OCI-LY7 (cell line): Measurements from ENCODE around the gene CTPS2.

ENCODE experiments used
- EZH2phosphoT487 ChIP-seq: fragments of 200-600 bp; sonication (generic); IDR thresholded peaks from 2 replicates; pipeline ENCODE4 v1.6.1; 2018; ENCODE audit warnings: low read depth, borderline replicate concordance, mild to moderate bottlenecking, mixed run types, antibody characterized with exemption, low read length, moderate library complexity, mixed read lengths
- TF ChIP-seq, protein P1 (sequence below): fragments of 200-600 bp; sonication (generic); conservative IDR thresholded peaks from 2 replicates; pipeline ENCODE4 v1.5.1; 2014; ENCODE audit warnings: mild to moderate bottlenecking, antibody characterized with exemption, low read length, moderate library complexity, mixed read lengths

DNA sequence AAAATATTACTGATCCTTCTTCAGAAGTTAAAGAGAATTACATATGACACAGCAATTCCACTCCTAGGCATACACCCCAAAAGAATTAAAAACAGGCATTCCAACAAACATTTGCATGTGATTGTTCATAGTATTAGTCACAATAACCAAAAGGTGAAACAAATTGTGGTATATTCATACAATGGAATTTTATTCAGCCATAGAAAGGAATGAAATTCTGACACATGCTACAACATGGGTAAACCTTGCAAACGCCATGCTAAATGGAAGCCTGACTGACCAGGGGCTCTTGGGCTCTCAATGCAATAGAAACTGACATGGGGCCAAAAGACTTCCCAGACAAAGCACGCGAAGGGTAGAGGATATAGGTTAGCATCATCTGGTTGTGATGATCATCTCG is 124.6 kb downstream of the CTPS2 start:
- TF ChIP-seq, protein P1, sequence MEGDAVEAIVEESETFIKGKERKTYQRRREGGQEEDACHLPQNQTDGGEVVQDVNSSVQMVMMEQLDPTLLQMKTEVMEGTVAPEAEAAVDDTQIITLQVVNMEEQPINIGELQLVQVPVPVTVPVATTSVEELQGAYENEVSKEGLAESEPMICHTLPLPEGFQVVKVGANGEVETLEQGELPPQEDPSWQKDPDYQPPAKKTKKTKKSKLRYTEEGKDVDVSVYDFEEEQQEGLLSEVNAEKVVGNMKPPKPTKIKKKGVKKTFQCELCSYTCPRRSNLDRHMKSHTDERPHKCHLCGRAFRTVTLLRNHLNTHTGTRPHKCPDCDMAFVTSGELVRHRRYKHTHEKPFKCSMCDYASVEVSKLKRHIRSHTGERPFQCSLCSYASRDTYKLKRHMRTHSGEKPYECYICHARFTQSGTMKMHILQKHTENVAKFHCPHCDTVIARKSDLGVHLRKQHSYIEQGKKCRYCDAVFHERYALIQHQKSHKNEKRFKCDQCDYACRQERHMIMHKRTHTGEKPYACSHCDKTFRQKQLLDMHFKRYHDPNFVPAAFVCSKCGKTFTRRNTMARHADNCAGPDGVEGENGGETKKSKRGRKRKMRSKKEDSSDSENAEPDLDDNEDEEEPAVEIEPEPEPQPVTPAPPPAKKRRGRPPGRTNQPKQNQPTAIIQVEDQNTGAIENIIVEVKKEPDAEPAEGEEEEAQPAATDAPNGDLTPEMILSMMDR = no peak
- TF ChIP-seq EZH2phosphoT487 = no peak
